Nephron (organoid): ENCODE measurements around the gene EXOC7.

Experiments used
- H3K27ac Mint-ChIP-seq, 3 experiments: 2 replicates each; pipeline ENCODE4 v1.8.0; 2020; ENCODE audit warnings: mixed read lengths in 3 of 3, mild to moderate bottlenecking in 2 of 3, moderate library complexity in 1 of 3
- H3K27me3 Mint-ChIP-seq: 2 replicates; pipeline ENCODE4 v1.8.0; 2021; ENCODE audit warnings: low read depth, mild to moderate bottlenecking, moderate library complexity, mixed read lengths
- H3K36me3 Mint-ChIP-seq: 2 replicates; pipeline ENCODE4 v1.8.0; 2020; ENCODE audit warnings: low read depth, mixed read lengths
- H3K4me1 Mint-ChIP-seq: 2 replicates; pipeline ENCODE4 v1.8.0; 2020; ENCODE audit warnings: mixed read lengths
- H3K4me3 Mint-ChIP-seq, 3 experiments: 2 replicates each; pipeline ENCODE4 v1.8.0; 2020; ENCODE audit warnings: mild to moderate bottlenecking in 3 of 3, mixed read lengths in 3 of 3, moderate library complexity in 2 of 3
- H3K9me3 Mint-ChIP-seq: 2 replicates; pipeline ENCODE4 v1.8.0; 2020; ENCODE audit warnings: mixed read lengths
- TF ChIP-seq, protein P1 (sequence below), 3 experiments: fragments of 200-600 bp; sonication (generic); IDR thresholded peaks; one replicate each; pipeline ENCODE4 v1.5.0; 2021; ENCODE audit warnings: antibody characterized with exemption in 3 of 3; ENCODE audit not compliant: unreplicated experiment in 3 of 3

The EXOC7 gene

DNA sequence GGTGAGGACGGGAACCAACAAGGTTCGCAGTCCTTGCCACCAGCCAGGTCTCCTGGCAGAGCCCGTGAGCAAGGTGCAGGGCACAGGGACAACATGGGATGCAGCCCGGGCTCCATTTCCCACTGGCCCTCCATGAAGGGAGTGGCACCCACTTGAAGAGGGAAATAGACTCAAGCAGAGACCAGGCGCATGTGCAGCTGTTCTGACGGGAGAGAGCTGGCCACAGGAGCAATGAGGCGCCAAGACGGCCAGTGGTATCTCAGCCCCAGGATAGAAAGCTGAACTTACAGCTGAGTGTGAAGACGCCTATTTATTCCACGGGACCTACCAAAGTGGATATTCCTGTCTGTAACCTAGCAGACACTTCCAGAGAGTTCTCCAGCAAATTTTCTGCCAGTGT is 45.6 kb upstream of the EXOC7 start:
- TF ChIP-seq, protein P1, sequence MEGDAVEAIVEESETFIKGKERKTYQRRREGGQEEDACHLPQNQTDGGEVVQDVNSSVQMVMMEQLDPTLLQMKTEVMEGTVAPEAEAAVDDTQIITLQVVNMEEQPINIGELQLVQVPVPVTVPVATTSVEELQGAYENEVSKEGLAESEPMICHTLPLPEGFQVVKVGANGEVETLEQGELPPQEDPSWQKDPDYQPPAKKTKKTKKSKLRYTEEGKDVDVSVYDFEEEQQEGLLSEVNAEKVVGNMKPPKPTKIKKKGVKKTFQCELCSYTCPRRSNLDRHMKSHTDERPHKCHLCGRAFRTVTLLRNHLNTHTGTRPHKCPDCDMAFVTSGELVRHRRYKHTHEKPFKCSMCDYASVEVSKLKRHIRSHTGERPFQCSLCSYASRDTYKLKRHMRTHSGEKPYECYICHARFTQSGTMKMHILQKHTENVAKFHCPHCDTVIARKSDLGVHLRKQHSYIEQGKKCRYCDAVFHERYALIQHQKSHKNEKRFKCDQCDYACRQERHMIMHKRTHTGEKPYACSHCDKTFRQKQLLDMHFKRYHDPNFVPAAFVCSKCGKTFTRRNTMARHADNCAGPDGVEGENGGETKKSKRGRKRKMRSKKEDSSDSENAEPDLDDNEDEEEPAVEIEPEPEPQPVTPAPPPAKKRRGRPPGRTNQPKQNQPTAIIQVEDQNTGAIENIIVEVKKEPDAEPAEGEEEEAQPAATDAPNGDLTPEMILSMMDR (IDR thresholded peaks at IDR 0.05; ENCODE audit: unreplicated experiment in 3 of 3), result no peak
- Mint-ChIP-seq H3K4me1 (peaks cover 17% of the 10 kb centered on the region), H3K36me3 (peaks cover 6% of the 10 kb centered on the region), H3K4me3 (no peak overlapping the region), H3K27ac (no peak overlapping the region), H3K9me3 (no peaks in the 10 kb centered on the region), H3K27me3 (peaks cover 7% of the 10 kb centered on the region)

DNA sequence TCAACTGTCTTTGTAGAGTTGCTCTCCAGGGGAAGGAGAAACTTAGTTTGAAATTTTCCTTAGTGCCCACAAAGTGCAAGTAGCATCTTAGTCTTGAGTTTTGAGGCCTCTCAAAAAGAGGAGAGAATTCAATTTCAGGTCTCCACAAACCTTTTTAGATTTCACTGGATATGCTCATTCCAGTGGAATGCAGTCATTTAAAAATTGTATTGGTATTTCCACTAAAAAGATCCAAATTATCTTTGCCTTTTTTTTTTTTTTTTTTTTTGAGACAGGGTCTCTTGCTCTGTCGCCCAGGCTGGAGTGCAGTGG is 44.4 kb upstream of the EXOC7 start:
- Mint-ChIP-seq H3K36me3 (no peaks in the 10 kb centered on the region), H3K9me3 (no peaks in the 10 kb centered on the region), H3K4me1 (peaks cover 13% of the 10 kb centered on the region), H3K27ac (no peak overlapping the region), H3K27me3 (peaks cover 17% of the 10 kb centered on the region), H3K4me3 (no peak overlapping the region)
- TF ChIP-seq, protein P1 (IDR thresholded peaks at IDR 0.05; ENCODE audit: unreplicated experiment in 3 of 3), result no peak

DNA sequence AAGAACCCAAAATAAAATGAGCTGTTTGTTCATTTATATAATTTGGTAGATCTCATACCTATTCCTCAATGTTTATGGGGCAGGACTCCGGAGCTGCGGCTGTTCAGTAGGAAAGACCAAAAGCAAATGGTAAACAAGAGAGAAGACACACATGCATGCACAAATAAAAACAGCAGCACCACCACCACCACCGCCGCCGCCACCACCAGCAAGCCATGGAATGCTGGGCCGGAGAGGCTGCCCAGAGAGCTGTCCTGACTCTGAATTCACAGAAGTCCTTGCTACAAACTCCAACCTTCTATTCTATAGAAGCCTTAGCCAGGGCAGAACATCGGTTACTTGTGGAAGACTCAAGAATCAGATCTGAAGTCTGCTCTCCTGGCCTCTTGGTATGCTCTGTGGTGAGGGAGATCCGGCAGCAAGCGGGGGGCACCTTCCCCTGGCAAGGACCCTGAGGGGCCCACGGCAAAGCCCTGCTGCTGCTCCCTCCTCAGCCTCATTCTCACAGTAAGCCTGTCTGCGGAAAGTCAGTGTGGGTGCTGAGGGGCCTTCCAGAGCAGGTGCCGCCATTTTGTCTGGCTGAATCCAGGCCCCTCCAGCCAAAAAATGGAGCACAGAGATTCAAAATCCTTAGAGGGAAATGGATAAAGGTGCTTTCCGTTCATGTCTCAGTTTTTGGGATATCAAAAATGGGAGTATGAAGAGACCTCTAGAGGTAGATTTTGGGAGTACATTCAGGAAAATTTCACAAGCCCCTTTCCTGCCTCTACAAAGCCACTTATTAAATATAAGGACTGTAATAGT is 43.8 kb upstream of the EXOC7 start:
- Mint-ChIP-seq H3K4me1 (peaks cover 19% of the 10 kb centered on the region), H3K4me3 (no peak overlapping the region), H3K27ac (no peak overlapping the region), H3K36me3 (no peaks in the 10 kb centered on the region), H3K27me3 (peaks cover 22% of the 10 kb centered on the region), H3K9me3 (no peaks in the 10 kb centered on the region)
- TF ChIP-seq, protein P1 (IDR thresholded peaks at IDR 0.05; ENCODE audit: unreplicated experiment in 3 of 3), result peak; percentile 53 to 65 (median 61)

DNA sequence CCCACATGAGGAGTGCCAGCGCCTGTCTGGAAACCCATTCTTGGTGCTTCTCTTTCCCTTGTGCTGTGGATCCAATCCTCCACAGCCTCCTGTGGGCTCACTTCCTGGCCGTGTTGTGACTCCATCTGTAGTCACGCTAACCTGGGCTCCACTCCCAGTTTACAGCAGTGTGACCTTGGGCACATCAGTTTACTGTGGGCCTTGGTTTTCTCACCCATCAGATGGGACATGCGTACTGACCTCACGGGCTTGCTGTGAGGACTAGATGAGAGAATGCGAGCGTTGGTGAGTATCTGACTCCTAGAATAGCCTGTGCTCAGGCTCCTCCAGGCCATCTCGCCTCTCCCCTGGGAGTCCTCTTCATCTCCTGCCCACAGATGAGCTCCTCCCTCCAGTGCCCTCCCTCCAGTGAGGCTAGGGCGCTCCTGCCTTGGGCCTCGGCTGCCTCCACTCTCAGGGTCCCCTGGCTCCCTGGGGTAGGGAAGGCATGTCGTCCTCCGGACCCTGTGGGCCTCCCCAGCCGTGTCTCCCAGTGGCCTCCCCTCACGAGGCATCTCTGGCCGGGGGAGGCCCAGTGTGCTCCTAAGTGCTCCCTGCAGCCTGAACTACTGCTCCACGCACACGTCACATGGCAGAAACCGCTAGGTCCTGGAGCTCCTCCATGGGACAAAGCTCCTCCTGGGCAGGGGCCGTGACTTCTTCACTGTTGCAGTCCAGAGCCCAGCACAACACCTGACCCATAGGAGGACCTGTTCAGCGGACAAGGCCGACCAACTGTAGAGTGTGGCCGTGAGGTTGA is 42.7 kb upstream of the EXOC7 start:
- Mint-ChIP-seq H3K27ac (no peak overlapping the region), H3K4me3 (no peak overlapping the region), H3K36me3 (no peaks in the 10 kb centered on the region)

DNA sequence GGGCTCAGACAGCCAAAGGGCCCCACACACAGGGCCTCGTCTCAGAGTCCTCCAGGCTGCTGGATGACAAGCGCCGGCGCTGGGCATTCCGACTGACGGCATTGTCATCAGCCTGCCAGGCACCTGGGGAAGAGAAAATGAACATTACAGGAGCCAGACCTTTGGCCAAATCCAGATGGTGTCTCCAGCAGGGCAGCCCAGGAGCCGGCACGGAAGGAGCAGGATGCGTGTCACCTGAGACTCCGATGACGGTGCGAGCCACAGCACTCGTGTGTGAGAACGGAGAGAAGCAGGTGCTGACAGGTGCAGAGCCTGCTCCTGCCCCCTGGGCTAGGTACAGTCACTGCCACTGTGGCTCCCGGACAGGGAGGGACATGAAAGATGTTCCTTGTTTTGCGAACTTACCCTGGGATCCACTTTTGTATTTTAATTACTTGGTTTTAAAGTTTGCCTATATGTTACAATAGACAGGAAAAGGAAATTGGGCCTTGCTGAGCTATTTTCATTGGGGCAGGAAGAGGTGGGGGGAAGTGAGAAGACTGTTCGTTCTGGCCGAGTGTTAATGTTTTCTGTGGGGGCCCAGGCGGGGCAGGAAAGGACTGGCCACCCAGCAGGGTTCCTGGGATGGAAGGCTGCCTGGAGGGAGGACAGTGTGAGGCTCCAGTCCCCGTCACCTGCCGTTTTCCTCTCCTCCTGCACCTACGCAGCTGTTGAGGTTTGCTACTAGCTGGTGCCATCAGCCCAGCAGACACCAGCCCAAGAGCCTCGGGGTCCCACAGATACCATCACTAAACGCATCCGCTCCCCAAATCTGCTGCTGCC is 41.9 kb upstream of the EXOC7 start:
- TF ChIP-seq, protein P1 (IDR thresholded peaks at IDR 0.05; ENCODE audit: unreplicated experiment in 3 of 3), result no peak
- H3K27ac Mint-ChIP-seq, result no peak overlapping the region
- no peak overlapping the region for H3K4me3 Mint-ChIP-seq
- H3K4me1 Mint-ChIP-seq, result peaks cover 29% of the 10 kb centered on the region
- H3K27me3 Mint-ChIP-seq, result peaks cover 41% of the 10 kb centered on the region
- H3K36me3 Mint-ChIP-seq, result no peaks in the 10 kb centered on the region
- H3K9me3 Mint-ChIP-seq, result no peaks in the 10 kb centered on the region

More for the DNA sequence above, 42.7 kb upstream of the EXOC7 start:
- Mint-ChIP-seq H3K9me3 (no peaks in the 10 kb centered on the region), H3K4me1 (peaks cover 30% of the 10 kb centered on the region), H3K27me3 (peaks cover 34% of the 10 kb centered on the region)
- TF ChIP-seq, protein P1 (IDR thresholded peaks at IDR 0.05; ENCODE audit: unreplicated experiment in 3 of 3), result no peak
